HCEC 1CT (cell line): ENCODE measurements around the gene HP1BP3.
"Not testable (repeated sequence)": the region's sequence is repeated elsewhere in the genome, so short reads cannot be mapped to it uniquely, and the experiment has no call there.

Source experiments
- DNase-seq: peaks from one replicate; pipeline ENCODE4 v3.0.0-alpha.2; 2017

The HP1BP3 gene

DNA sequence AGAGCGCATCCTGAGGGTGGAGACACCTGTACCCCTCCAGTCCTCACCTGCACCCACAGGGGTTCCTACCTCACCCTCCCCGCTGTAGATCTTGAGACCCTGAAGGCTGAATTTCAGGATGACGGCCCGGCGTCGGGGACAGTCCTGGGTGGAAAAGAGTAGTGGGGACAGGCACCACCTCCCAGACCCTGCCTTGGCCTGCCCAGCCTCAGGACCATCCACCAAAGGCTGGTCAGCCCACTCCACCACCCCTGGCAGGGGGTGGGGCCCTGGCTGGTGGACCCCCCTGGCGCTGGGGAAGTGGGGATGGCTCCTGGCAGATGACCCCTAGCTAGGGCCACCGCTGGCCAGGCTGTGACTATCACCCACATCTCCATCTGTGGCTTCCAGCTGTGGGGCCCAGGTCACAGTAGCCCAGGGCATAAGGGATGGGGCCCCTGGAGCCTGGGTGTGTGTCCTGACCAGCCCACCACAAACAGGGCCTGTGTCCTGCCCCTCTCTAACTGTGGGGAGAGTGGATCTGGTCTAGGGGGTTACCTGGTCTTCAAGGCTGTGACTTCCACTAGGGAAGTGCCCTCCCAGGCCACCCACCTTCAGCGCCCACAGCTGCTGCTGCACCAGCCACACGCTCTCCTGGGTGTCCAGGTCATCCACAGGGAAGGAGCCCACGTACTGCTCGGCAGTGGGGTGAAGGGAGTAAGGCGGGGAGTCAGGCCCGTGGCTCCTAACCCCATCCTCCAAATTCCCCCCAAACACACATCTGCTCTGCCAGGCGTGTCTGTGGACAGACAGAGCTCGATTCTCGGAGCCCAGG lies 60.0 kb downstream of the HP1BP3 start:
- no peak for DNase-seq

DNA sequence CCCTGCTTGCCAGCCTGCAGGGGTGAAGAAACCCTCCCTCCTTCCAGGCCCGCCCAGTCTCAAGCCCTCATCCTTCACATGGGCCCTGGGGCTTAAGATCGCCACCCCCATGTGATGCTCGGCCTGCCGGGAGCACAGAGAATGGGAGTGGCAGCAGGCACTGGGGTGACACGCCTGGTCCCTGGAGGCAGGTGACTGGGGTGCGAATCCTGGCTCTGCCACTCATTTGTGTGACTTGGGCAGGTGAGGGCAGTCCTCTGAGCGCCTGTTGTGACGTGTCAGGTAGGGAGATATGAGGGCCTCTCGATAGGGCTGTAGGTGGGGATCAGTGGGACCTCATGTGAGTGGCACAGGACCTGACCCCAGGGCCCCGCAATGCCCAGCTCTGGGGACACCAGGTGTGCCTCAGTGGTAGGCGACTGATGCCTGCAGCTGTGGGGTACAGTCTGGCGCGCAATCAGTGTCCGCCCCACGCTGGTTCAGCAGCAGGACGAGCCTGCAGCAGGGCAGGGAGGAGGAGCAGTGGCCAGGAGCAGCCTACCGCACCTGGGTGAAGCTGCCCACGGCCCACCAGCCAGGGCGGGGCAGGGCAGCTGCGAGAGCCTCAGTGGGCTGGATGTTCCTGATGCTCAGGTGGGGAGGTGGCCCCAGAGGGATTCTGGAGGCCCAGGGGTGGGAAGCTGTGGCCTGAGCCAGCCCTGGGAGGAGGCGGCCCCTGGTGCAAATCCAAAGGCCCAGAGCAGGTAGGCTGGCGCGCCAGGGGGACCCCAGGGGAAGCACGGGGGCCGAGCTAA lies 60.8 kb downstream of the HP1BP3 start:
- DNase-seq, result no peak

DNA sequence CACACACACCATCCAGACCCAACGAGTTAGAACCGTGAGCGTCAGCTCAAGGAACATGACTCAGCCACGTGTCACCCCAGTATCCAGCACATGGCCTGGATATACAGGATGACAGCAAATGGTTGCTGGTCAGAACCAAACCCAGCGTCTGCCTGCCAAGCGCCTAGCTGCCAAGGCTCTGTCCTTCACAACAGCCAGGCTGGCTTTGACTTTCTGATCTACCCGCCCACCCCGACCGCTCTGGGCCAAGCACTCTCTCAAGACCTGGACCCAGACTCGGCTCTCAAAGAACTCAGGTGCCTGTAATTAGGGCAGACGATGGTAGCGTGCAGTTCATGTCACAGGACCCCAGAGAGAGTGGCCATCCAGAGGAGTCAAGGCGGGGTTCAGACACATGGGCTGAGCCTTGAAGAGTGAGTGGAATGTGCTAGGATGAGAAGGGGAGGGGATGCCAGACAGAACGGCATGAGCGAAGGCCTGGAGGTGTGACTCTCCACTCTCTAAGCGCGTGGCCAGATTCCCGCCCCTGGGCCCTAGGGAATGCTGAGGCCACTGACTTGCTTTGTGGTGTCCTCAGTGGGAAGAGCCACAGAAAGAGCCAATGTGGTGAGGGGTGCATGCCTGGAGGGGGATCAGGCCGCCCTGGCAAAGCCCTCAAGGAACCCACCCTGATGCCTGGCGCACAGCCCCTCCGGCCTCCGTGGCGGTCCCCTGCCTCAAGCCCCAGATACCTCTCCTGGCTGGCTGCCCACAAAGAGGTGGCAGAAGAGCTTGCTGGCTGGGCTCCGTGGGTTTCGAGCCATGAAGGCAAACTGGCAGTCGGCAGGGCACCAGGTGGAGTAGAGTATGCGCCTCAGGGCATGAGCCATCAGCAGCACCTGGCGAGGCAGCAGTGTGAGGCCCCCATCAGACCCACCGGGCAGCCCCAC lies 61.7 kb downstream of the HP1BP3 start:
- DNase-seq, result peak; percentile 80

- DNase-seq, result no peak
These were observed 62.5 kb downstream of the HP1BP3 start for GRCh38 chr1:20724364-20725188.

DNA sequence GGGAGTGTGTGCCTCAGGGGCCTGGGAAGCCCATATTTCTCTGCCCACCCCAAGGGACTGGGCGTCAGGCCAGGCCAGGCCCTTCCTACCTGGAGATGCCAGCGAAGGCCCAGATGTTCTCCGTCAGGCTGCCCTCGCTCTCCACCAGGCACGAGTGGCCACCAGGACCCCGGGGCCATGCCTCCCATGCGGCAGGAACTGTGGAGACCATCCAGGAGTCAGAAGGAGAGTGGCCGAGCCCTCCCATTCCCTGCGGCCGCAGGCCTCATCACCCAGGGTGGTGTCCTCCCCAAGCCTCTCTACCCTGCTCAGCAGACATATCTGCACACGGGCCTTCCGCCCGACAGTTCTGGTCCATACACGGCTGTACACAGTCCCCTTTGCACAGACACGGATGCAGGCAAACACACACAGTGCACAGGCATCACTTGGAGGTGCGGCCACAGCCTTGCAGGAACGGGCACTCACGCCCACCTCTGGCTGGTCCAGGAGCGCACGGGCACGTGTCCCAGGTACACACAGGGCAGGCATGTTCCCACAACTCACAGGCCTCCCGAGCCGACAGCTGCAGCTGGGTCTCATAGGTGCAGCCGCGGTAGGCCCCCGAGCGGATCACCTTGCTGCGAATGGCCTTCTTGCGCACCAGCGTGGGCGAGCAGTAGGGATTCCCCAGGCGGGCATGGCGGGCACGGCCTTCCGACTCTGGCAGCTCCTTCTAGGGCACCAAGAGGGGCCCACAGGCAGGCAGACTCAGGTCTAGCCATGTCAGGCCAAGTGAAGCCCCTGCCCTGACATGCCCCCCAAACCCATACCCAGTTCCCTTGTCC lies 63.4 kb downstream of the HP1BP3 start:
- DNase-seq, result no peak

DNA sequence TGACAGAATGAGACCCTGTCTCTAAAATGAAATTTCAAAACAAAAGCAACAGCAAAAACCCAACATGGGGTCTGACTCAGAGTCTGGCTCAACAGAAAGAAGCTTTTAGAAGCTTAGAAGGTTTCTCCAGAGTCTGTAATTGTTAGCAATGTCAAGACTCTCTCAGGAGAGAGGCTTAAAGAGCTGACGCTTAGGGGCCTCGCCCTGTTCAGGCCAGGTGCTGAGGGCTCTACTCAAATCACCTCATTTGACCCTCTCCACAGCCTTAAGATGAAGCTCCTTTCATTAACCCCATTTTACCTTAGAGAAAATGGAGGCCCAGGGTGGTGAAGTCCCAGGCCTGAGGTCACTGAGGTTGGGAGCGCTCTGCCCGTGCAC lies 64.0 kb downstream of the HP1BP3 start:
- no peak for DNase-seq

- no peak for DNase-seq
These were observed 65.7 kb downstream of the HP1BP3 start for GRCh38 chr1:20721117-20722061.

- DNase-seq, result no peak
These were observed 66.4 kb downstream of the HP1BP3 start for GRCh38 chr1:20720631-20721091.

DNA sequence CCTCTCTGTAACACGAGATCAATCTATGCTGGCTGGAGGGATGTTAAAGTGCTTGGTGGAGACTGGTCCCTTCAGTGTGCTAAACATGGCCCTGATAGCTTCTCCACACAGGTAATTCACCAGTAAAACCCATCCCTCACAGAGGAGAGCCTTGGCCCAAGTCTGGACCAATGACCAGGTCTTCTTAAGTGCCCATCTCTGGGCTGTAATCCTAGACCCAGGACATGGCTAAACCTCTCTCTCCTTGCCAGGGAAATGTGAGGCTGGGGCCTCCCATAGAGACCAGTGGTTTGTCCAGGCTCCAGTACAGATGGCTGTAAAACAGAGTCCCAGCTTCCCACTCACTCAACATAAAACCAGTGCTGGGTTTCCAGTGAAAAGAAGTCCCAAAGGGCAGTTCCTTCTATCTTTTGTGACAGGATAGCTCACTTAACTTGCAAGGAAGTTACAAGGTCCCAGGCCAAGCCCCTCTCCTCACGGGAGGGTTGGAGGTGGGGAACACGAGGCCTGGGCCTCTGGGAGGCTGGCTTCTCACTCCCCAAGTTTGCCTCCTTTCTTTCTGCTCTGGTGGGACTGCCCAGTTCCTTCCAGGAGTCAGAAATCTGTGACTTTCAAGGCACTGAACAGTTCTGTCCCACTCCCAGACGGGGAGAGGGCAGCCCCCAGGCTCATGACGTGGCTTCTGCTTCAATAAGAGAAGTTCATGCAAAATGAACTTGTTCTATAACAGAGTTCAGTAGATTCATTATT lies 67.1 kb downstream of the HP1BP3 start:
- no peak for DNase-seq

DNA sequence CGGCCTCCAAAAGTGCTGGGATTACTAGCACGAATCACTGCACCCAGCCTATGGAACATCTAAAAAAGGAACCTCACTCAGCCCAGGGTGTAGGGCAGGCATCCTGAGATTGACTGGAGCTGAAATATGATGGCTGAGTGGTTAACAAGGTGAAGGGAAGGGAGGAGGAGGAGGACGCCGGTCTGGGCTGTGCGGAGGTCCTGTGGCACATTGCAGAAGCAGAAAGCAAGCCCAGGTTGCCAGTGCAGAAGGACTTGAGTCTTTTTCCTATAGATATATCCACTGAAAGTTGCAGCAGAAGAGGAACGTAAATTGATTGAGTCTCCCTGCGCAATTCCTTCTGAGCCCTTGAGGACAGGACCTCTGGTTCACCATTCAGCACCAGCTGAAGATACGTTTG lies 67.8 kb downstream of the HP1BP3 start:
- no peak for DNase-seq

DNA sequence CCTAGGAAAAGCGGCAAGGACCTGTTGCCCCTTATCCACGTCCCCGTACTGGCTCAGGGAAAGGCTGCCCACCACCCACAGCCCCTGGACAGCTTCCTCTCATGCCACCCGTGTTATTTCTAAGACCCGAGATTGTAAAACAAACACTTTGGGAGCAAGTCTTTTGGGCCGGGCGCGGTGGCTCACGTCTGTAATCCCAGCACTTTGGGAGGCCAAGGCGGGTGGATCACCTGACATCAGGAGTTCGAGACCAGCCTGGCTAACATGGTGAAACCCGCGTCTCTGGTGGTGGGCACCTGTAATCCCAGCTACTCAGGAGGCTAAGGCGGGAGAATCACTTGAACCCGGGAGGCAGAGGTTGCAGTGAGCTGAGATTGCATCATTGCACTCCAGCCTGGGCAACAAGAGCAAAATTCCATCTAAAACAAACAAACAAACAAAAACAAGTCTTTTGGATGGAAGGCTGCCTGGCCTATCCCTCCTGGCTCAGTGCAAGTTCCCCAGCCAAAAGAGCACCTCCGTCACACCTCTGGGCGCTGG lies 68.7 kb downstream of the HP1BP3 start:
- not testable (repeated sequence) for DNase-seq

DNA sequence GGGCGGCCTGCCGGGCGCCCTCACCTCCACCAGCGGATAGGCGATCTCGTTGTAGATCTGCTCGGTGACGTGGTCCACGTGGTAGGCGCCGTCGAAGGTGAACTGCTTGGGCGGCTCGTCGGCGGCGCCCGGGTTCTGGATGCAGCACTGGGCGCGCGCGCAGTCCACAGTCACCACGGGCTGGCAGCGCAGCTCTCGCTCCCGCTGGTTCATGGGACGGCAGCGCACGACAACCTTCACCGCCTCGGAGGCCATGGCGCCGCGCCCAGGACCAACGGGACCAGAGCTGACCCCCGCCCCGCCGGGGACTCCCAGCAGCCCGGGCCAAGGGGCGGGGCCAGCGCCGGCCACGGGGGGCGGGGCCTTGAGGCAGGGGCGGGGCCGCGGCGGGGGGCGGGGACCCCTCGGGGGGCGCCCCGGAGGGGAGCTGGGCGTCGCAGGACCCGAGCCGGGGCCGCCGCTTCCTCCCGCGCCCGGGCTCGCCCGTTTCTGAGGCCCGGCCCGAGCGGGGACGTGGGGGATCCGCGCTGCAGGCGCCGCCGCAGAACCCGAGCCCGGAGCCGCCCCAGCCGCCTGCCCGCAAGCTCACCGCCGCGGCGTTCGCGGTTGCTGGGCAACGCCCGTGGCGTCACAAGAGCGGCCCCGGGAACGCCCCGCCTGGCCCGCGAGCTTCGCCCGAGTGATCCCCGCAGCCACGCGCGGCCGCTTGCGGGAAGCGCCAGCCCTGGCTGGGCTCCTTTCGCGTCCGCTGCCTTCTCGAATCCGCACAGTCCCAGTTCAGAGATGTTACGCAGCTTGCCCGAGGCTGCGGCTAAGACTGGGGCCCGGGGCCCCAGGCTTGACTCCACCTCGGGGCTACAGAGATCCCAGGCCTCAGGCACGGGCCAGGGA lies 69.4 kb downstream of the HP1BP3 start, which contains the start of gene KIF17:
KIF17 (minus strand) TSS at position 556 of the 891 bp plus-strand sequence; CDS start at position 255, 301 bp downstream.
- peak; percentile 68 for DNase-seq

DNA sequence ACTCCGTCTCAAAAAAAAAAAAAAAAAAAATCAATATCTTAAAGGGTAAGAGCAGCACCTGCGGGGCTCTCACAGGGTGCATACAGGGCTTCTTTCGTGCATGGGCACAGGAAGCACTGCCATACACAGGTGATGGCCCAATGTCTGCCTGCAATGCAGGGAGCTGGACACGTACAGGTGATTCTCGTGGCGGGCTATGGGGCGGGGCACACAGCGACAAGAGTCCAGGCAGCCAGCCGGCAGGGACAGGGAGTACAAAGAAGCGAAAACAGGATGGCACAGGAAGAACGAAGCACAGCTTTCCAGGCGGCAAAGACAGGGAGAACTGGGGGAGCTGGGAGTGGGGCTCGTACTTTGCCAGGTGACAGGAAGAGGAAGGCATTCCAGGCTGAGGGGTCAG lies 70.9 kb downstream of the HP1BP3 start:
- no peak for DNase-seq

DNA sequence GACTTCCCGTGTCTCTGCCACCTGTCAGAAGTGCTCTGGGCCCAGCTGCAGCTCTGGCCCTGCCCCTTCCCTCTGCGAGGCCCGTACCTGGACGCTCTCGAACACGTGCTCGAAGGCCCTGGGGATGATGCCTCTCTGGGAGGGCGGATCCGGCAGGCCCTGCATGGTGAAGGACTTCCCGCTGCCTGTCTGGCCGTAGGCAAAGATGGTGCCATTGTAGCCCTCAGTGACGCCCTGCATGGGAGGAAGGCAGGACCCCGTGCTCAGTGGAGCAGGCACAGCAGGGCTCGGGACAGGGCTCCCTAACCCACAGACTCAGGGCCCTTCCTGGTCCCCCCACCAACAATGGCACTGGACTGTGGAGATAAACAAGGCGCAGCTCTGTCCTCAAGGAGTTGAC lies 71.7 kb downstream of the HP1BP3 start:
- DNase-seq, result no peak

DNA sequence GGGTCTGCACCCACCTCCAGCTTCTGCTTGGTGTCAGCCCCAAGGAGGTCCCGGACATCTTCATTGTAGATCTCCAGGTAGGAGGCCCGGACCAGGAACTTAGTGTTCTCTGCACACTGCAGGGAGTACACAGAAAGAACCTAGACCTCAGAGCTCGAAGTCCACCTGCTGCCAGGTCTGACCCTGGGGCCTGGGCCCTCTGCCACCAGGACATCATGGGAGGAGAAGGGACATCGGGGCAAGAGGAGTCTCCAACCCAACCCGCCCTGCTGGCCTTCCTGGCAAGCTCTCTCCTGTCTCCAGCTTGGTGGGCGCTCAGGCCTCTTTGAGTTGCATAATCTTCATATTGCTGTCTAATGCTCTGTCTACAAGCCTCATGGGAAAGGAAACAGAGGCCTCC lies 73.7 kb downstream of the HP1BP3 start:
- DNase-seq, result no peak

GRCh38 chr1:20712215-20712577 lies 74.9 kb downstream of the HP1BP3 start:
- no peak for DNase-seq

DNA sequence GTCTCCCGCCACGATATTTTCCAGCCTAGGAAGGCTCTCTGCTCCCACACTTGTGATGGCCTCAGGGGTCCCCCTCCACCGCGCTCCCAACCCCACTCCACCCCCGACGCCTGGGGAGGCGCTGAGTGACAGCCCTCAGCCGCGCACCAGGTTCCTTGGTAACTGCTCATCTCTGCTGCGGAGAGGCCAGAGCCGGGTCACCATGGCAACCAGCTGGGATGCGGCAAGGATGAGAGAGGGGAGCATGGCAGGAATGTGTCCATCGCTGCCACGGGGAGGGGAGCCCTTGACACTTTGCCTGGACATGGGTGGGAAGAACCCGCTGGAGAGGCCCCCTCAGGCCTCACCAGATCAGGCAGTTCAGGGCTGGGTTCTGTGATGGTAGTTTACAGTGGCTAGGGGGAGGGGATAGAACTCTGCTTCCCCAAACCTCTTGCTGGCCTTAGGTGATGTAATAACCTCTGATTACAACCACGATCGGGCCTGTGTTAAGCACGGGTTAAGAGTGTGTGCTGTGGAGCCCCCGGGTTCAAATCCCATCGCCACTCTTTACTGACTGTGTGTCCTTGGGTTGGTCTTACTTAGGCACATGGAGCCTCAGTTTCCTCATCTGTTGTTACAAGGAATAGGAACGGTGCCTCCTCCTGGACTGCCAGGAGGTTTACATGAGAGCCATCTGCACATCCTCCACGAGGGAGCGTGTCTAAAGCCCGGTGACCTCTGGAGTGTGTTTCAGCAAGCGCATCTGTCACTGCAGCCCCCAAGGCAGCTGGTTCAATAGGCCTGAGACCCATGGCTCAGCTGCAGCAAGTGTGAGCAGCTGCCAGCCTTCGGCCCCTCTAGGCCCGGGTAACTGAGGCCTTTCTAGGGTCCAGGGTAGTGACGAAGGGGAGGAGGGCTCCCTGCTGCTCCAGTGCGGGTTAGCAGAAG lies 75.6 kb downstream of the HP1BP3 start:
- DNase-seq, result no peak
